HepG2 (cell line): ENCODE data around the gene ZDHHC14.

Experiments
- EP300 ChIP-seq, 3 experiments: sonication (generic) in 1 of 3; formaldehyde crosslinking in 1 of 3; IDR thresholded peaks; 2 replicates each; pipeline versions ENCODE4 v1.5.1 to v1.6.1; 2011 to 2020; ENCODE audit warnings: low read depth in 2 of 3, low read length in 2 of 3, borderline replicate concordance in 1 of 3, improper control_type of control experiment in 1 of 3, mild to moderate bottlenecking in 1 of 3, missing genetic modification reagents in 1 of 3, moderate library complexity in 1 of 3
- ERF ChIP-seq: IDR thresholded peaks from 2 replicates; pipeline ENCODE4 v1.6.1; 2018; ENCODE audit warnings: missing biosample characterization, missing genetic modification reagents
- FOXA1 ChIP-seq, 2 experiments: fragments of 450-650 bp in 1 of 2; sonication (generic) in 1 of 2; formaldehyde crosslinking in 1 of 2; IDR thresholded peaks; 2 replicates each; pipeline versions ENCODE4 v1.4.0 to v1.6.1; 2016 to 2020; ENCODE audit warnings: missing genetic modification reagents in 1 of 2
- TCF12 ChIP-seq, 2 experiments: fragments of 450-650 bp in 1 of 2; sonication (generic) in 1 of 2; formaldehyde crosslinking in 1 of 2; IDR thresholded peaks; 2 replicates each; pipeline versions ENCODE4 v1.6.1 to v1.8.0; 2017 to 2022; ENCODE audit warnings: antibody characterized with exemption in 1 of 2, mild to moderate bottlenecking in 1 of 2, missing genetic modification reagents in 1 of 2, moderate library complexity in 1 of 2
- THAP11 ChIP-seq: IDR thresholded peaks from 2 replicates; pipeline ENCODE4 v1.6.1; 2016; ENCODE audit warnings: missing biosample characterization, missing genetic modification reagents
- U2AF2 ChIP-seq: fragments of 200-400 bp; formaldehyde crosslinking; IDR thresholded peaks from 2 replicates; pipeline ENCODE4 v1.6.1; 2017; ENCODE audit warnings: low read depth, mild to moderate bottlenecking, low read length
- XRCC5 ChIP-seq: fragments of 200-400 bp; formaldehyde crosslinking; optimal IDR thresholded peaks from 2 replicates; pipeline ENCODE3; 2017; ENCODE audit warnings: mild to moderate bottlenecking, low read length
- ZNF12 ChIP-seq: sonication (generic); formaldehyde crosslinking; IDR thresholded peaks from 2 replicates; pipeline ENCODE4 v1.5.0; 2020; ENCODE audit warnings: missing genetic modification reagents
- TF ChIP-seq, protein P1 (sequence below): sonication (generic); formaldehyde crosslinking; IDR thresholded peaks from 2 replicates; pipeline ENCODE4 v1.5.0; 2020; ENCODE audit warnings: missing genetic modification reagents
- TF ChIP-seq, protein P2 (sequence below), 2 experiments: sonication (generic) in 1 of 2; formaldehyde crosslinking in 1 of 2; IDR thresholded peaks; 2 replicates each; pipeline versions ENCODE4 v1.4.0 to v1.6.1; 2018 to 2020; ENCODE audit warnings: missing genetic modification reagents in 2 of 2, borderline replicate concordance in 1 of 2, low read depth in 1 of 2, mild to moderate bottlenecking in 1 of 2, missing biosample characterization in 1 of 2
- TF ChIP-seq, protein P3 (sequence below): sonication (generic); formaldehyde crosslinking; IDR thresholded peaks from 2 replicates; pipeline ENCODE4 v1.4.0; 2020; ENCODE audit warnings: low read depth, mild to moderate bottlenecking, missing genetic modification reagents
- TF ChIP-seq, protein P4 (sequence below): IDR thresholded peaks from 2 replicates; pipeline ENCODE4 v1.6.1; 2016; ENCODE audit warnings: missing compliant biosample characterization, missing genetic modification reagents, borderline replicate concordance
- TF ChIP-seq, protein P5 (sequence below): sonication (generic); formaldehyde crosslinking; IDR thresholded peaks from 2 replicates; pipeline ENCODE4 v1.5.0; 2020; ENCODE audit warnings: mild to moderate bottlenecking, missing genetic modification reagents, moderate library complexity

DNA sequence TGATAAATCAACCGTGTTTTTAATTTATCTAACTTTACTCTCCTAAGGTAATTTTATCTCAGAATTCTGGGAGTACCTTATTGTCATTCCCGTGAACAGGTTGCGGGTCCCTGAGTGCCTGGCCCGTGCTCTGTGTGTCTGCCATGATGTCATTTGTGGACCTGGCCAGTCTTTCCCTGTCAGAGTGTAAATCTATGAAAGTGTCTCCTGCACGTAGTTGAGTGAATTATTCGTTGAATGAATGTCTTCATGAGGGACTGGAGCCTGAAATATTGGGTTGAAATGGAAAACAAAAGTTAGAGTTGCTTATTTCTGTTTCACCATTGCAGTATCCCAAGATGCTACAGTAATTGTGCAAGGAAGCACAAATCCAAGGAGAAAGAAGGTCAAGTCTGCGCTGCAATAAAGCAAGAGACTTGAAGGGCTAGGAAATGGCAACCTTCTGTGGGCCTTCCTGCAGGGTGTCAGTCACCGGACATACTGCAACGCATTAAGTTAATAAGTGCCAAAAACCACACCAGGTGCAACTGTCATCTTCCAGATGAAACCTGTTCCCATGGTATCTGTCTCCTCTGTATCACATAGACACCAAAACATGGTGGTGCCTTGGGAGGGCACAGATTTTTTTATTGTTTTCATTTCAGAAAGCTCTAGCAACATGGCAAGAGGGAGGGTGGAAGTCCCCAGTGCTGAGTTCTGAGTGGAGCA lies 135.5 kb downstream of the ZDHHC14 start:
- TF ChIP-seq FOXA1 (IDR thresholded peaks at IDR 0.05) (no peak), FOXA1 (CRISPR knock-in tag; IDR thresholded peaks at IDR 0.05) (no peak), U2AF2 (no peak), ZNF12 (CRISPR knock-in tag) (no peak), XRCC5 (no peak), THAP11 (no peak), EP300 (IDR thresholded peaks at IDR 0.05; ENCODE audit: low read depth in 2 of 2, low read length in 2 of 2) (no peak), EP300 (CRISPR knock-in tag; IDR thresholded peaks at IDR 0.05; ENCODE audit: borderline replicate concordance) (no peak), TCF12 (IDR thresholded peaks at IDR 0.05) (no peak), TCF12 (CRISPR knock-in tag; IDR thresholded peaks at IDR 0.05) (no peak), ERF (CRISPR knock-in tag) (no peak)
- TF ChIP-seq, protein P1, sequence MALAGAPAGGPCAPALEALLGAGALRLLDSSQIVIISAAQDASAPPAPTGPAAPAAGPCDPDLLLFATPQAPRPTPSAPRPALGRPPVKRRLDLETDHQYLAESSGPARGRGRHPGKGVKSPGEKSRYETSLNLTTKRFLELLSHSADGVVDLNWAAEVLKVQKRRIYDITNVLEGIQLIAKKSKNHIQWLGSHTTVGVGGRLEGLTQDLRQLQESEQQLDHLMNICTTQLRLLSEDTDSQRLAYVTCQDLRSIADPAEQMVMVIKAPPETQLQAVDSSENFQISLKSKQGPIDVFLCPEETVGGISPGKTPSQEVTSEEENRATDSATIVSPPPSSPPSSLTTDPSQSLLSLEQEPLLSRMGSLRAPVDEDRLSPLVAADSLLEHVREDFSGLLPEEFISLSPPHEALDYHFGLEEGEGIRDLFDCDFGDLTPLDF (CRISPR knock-in tag) = no peak
- TF ChIP-seq, protein P2, sequence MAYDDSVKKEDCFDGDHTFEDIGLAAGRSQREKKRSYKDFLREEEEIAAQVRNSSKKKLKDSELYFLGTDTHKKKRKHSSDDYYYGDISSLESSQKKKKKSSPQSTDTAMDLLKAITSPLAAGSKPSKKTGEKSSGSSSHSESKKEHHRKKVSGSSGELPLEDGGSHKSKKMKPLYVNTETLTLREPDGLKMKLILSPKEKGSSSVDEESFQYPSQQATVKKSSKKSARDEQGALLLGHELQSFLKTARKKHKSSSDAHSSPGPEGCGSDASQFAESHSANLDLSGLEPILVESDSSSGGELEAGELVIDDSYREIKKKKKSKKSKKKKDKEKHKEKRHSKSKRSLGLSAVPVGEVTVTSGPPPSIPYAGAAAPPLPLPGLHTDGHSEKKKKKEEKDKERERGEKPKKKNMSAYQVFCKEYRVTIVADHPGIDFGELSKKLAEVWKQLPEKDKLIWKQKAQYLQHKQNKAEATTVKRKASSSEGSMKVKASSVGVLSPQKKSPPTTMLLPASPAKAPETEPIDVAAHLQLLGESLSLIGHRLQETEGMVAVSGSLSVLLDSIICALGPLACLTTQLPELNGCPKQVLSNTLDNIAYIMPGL (CRISPR knock-in tag; IDR thresholded peaks at IDR 0.05; ENCODE audit: borderline replicate concordance in 1 of 2, low read depth in 1 of 2) = no peak
- TF ChIP-seq, protein P3, sequence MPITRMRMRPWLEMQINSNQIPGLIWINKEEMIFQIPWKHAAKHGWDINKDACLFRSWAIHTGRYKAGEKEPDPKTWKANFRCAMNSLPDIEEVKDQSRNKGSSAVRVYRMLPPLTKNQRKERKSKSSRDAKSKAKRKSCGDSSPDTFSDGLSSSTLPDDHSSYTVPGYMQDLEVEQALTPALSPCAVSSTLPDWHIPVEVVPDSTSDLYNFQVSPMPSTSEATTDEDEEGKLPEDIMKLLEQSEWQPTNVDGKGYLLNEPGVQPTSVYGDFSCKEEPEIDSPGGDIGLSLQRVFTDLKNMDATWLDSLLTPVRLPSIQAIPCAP = no peak
- TF ChIP-seq, protein P4, sequence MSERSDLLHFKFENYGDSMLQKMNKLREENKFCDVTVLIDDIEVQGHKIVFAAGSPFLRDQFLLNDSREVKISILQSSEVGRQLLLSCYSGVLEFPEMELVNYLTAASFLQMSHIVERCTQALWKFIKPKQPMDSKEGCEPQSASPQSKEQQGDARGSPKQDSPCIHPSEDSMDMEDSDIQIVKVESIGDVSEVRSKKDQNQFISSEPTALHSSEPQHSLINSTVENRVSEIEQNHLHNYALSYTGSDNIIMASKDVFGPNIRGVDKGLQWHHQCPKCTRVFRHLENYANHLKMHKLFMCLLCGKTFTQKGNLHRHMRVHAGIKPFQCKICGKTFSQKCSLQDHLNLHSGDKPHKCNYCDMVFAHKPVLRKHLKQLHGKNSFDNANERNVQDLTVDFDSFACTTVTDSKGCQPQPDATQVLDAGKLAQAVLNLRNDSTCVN (CRISPR knock-in tag) = no peak
- TF ChIP-seq, protein P5, sequence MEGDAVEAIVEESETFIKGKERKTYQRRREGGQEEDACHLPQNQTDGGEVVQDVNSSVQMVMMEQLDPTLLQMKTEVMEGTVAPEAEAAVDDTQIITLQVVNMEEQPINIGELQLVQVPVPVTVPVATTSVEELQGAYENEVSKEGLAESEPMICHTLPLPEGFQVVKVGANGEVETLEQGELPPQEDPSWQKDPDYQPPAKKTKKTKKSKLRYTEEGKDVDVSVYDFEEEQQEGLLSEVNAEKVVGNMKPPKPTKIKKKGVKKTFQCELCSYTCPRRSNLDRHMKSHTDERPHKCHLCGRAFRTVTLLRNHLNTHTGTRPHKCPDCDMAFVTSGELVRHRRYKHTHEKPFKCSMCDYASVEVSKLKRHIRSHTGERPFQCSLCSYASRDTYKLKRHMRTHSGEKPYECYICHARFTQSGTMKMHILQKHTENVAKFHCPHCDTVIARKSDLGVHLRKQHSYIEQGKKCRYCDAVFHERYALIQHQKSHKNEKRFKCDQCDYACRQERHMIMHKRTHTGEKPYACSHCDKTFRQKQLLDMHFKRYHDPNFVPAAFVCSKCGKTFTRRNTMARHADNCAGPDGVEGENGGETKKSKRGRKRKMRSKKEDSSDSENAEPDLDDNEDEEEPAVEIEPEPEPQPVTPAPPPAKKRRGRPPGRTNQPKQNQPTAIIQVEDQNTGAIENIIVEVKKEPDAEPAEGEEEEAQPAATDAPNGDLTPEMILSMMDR (CRISPR knock-in tag) = no peak
